Heart right ventricle (tissue), 16 donors: Measurements from ENCODE around the gene WNT5B. TPM values are rescaled to one million over a fixed set of nuclear protein-coding genes. Genes with fewer than 3 reads are reported as not detected.

ENCODE experiments used
- ATAC-seq, 8 donors: fragments of 200-7000 bp; cut with Tn5 transposase; one replicate each; pipeline ENCODE4 v1.9.1; 2020; ENCODE audit warnings: mild to moderate bottlenecking in 8 of 8, moderate library complexity in 8 of 8, moderate number of reproducible peaks in 1 of 8
- DNase-seq, 2 donors: peaks; one replicate each; pipeline ENCODE4 v3.0.0-alpha.2; 2020
- H3K27ac ChIP-seq, 10 donors: fragments of 200-600 bp; sonication (generic) in 2 of 10; one replicate each; pipeline versions ENCODE4 v1.5.0 to v1.8.0; 2020 to 2022; ENCODE audit warnings: mild to moderate bottlenecking in 3 of 10
- H3K27me3 ChIP-seq, 7 donors: fragments of 200-600 bp; one replicate each; pipeline ENCODE4 v1.8.0; 2021 to 2022; ENCODE audit warnings: mild to moderate bottlenecking in 2 of 7
- H3K36me3 ChIP-seq, 9 donors: fragments of 200-600 bp; sonication (generic) in 1 of 9; one replicate each; pipeline versions ENCODE4 v1.5.0 to v1.8.0; 2020 to 2022; ENCODE audit warnings: mild to moderate bottlenecking in 2 of 9
- H3K4me1 ChIP-seq, 9 donors: fragments of 200-600 bp; sonication (generic) in 1 of 9; one replicate each; pipeline versions ENCODE4 v1.5.0 to v1.8.0; 2020 to 2022; ENCODE audit warnings: mild to moderate bottlenecking in 4 of 9
- H3K4me3 ChIP-seq, 10 donors: fragments of 200-600 bp; sonication (generic) in 2 of 10; one replicate each; pipeline versions ENCODE4 v1.5.0 to v1.8.0; 2020 to 2022; ENCODE audit warnings: mild to moderate bottlenecking in 7 of 10, moderate library complexity in 2 of 10
- H3K9me3 ChIP-seq, 11 donors: fragments of 200-600 bp in 10 of 11; sonication (generic) in 2 of 11; one replicate each; pipeline versions ENCODE4 v1.5.0 to v1.8.0; 2013 to 2022; ENCODE audit warnings: mild to moderate bottlenecking in 2 of 11, control low read depth in 1 of 11, moderate library complexity in 1 of 11
- WGBS, 2 donors: extraction: QIAGEN DNeasy Blood & Tissue Kit; methylation state at CpG; one replicate each; pipeline ENCODE4 v1.1.7; 2013; ENCODE audit warnings: inconsistent platforms in 1 of 2; 5-methylcytosine and 5-hydroxymethylcytosine counted together
- intact Hi-C, 10 donors: fragments of 100-400 bp; cut with DNase I; formaldehyde crosslinking; loops; one replicate each; pipeline versions ENCODE4 v1.11.1 to v1.14.2; 2022
- polyA plus RNA-seq, 2 donors: library from polyadenylated mRNA; stranded (reverse); fragments of 200-250 nt; gene quantifications; one replicate each; pipeline ENCODE4 v1.2.3, GENCODE V29; 2013
- total RNA-seq, 10 donors: library from RNA; stranded (reverse); fragmentation: NEBNext Ultra II Directional in 3 of 10; extraction: Animal tissue kit (Norgen Biotek cat#: 25700) in 3 of 10; gene quantifications; one replicate each; pipeline versions ENCODE4 v1.2.1 to v1.2.4, GENCODE V29; 2021 to 2023
- TF ChIP-seq, protein P1 (sequence below), 9 donors: fragments of 200-600 bp; sonication (generic) in 2 of 9; IDR thresholded peaks; one replicate each; pipeline versions ENCODE4 v1.5.0 to v1.8.0; 2021 to 2022; ENCODE audit warnings: antibody characterized with exemption in 9 of 9, mild to moderate bottlenecking in 5 of 9, moderate library complexity in 1 of 9
- donor health status: Arrhythmogenic right ventricular cardiomyopathy.
- donor health status: ischemic (EF 13 %, LVEDD 7.1; RV severe dilation, severe dysfunction).
- donor health status: healthy with polysubstance abuse.
- donor health status: DM: no; HTN: yes; CAD: no.
- donor health status: DM: no; HTN: no; CAD: no.
- donor health status: ischemic (EF 25% LVEDD 6.9; RV normal size, moderate dysfunction).
- donor health status: ischemic (EF 25% LVEDD 5.7; RV mildly dilated, moderate dysfunction).
- donor health status: healthy.
- donor health status: DM: yes; HTN: yes; CAD: no.
- donor health status: Ischemic cardiomyopathy.
- donor health status: ischemic (EF 35%, LVEDD 5.7; RV mildly dilated, moderate dysfunction).
- donor health status: nonischemic (EF 11% LVEDD 7.7; RV severe dilation, severe dysfunction).
- donor health status: DM: yes; HTN: yes; CAD: no.
- donor health status: PGD.
- donor health status: ischemic (EF 29% LVEDD 5.4; RV normal size, mild dysfunction).
- donor health status: nonischemic (EF 23%, LVEDD 6.1; RV moderate dilation, normal function).

Gene WNT5B
- total and polyA plus RNA-seq, 12 donors = 0.34 to 2.5 (median 1.6) TPM

DNA sequence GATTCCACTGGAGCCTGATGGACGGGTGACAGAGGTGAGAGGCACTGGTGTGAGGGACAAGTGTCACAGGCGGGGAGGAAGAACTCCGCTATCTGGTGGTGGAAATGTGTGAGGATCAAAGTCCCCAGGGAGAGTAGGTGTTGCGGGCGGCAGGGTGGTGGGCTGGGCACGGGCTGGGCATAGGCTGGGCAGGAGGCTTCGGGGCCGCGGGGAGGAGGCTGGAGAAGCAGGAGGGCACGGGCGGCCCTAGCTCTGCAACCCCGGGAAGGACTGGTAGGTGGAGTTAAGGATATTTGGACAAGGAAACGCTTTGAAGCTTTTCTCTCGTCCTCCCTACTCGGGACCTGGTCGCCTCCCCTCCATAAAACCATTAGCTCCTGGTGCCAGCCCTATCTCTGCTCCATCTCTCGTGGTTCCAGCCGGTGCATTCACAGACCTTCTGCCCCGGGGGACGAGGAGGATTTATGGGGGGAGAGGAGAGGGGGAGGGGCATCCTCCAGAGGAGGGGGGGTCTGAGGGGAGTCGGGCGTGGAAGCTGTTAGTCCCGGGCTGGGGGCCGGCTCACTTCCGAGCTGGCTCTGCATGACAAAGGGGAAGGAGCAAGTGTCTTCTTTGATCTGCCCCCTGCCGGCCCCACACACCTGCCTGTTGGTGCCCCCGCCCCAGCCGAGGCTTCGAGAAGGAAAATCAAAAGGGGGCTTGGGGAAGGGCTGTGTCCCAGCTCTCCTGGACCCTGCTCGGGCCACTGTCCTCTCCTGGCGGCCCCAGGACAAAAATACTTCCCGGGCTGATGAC lies 504 bp downstream of the WNT5B start:
- intact Hi-C loops = loop anchor here in 2 of 10 donors (5.0 kb wide), 3 partner anchors 163 to 313 kb away; no protein-coding TSS in a partner anchor
- peak overlapping the region in 7 of 10 donors; percentile 8 to 65 (median 50) for H3K27ac ChIP-seq
- H3K27me3 ChIP-seq = peaks cover 0 to 34% (median 0%) of the 10 kb centered on the region in 7 donors
- 8 to 11% methylated on average over 32 of the region's 32 CpGs for WGBS, 2 donors
- H3K4me1 ChIP-seq = peaks cover 0 to 57% (median 30%) of the 10 kb centered on the region in 9 donors
- no peaks in the 10 kb centered on the region for H3K9me3 ChIP-seq
- TF ChIP-seq, protein P1, sequence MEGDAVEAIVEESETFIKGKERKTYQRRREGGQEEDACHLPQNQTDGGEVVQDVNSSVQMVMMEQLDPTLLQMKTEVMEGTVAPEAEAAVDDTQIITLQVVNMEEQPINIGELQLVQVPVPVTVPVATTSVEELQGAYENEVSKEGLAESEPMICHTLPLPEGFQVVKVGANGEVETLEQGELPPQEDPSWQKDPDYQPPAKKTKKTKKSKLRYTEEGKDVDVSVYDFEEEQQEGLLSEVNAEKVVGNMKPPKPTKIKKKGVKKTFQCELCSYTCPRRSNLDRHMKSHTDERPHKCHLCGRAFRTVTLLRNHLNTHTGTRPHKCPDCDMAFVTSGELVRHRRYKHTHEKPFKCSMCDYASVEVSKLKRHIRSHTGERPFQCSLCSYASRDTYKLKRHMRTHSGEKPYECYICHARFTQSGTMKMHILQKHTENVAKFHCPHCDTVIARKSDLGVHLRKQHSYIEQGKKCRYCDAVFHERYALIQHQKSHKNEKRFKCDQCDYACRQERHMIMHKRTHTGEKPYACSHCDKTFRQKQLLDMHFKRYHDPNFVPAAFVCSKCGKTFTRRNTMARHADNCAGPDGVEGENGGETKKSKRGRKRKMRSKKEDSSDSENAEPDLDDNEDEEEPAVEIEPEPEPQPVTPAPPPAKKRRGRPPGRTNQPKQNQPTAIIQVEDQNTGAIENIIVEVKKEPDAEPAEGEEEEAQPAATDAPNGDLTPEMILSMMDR (IDR thresholded peaks at IDR 0.05) = peak in 2 of 9 donors; percentile 26 to 29
- no peaks in the 10 kb centered on the region for H3K36me3 ChIP-seq
- peak overlapping the region; percentile 24 to 74 (median 58) for H3K4me3 ChIP-seq
- DNase-seq (no peak), ATAC-seq (peak in 4 of 8 donors; percentile 5 to 18 (median 11))

DNA sequence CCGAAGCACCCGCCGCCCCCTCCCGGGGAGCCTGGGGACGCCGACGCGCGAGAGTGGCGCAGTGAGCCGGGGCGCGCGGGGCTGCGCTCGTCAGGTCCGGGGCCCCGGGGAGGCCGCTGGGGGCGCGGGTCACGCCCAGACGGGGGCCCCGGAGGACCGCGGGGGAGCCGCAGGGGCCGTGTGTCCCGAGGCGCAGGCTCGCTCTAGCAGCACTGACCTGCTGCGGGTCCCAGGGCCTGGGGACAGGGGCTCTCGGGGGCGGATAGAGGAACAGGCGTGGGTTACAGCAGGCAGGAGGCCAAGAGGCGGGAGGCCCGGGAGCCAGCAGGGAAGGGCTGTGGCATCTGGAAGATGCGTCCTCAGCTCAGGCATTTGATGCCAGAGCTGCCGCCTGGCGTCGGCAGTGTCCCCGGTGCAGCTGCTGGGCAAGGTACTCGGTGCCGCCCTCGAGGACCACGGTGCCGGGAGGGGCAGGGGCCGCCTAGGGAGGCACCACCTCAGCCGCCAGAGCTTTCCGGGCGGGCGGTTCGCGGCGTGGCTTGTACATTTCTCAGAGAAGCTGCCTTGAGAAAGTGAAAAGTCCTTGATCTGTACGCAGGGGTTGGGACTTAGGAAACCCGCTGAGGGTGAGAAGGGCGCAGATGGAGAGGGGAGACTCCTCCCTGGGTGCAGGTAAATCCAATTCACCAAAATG lies 1.2 kb downstream of the WNT5B start:
- TF ChIP-seq, protein P1 (IDR thresholded peaks at IDR 0.05) = peak in 5 of 9 donors; percentile 17 to 43 (median 34)
- Histone ChIP-seq H3K27me3 (peaks cover 0 to 34% (median 0%) of the 10 kb centered on the region in 7 donors), H3K4me3 (peak overlapping the region; percentile 24 to 74 (median 58)), H3K36me3 (no peaks in the 10 kb centered on the region), H3K9me3 (no peaks in the 10 kb centered on the region), H3K27ac (peak overlapping the region in 7 of 10 donors; percentile 8 to 65 (median 50)), H3K4me1 (peaks cover 0 to 56% (median 30%) of the 10 kb centered on the region in 9 donors)
- 3 to 4% methylated on average over 52 to 58 of the region's 58 CpGs for WGBS, 2 donors
- intact Hi-C loops = loop anchor here in 2 of 10 donors (5.0 kb wide), 3 partner anchors 162 to 312 kb away; no protein-coding TSS in a partner anchor
- ATAC-seq = peak; percentile 20 to 53 (median 40)
- DNase-seq = peak; percentile 47 to 53

DNA sequence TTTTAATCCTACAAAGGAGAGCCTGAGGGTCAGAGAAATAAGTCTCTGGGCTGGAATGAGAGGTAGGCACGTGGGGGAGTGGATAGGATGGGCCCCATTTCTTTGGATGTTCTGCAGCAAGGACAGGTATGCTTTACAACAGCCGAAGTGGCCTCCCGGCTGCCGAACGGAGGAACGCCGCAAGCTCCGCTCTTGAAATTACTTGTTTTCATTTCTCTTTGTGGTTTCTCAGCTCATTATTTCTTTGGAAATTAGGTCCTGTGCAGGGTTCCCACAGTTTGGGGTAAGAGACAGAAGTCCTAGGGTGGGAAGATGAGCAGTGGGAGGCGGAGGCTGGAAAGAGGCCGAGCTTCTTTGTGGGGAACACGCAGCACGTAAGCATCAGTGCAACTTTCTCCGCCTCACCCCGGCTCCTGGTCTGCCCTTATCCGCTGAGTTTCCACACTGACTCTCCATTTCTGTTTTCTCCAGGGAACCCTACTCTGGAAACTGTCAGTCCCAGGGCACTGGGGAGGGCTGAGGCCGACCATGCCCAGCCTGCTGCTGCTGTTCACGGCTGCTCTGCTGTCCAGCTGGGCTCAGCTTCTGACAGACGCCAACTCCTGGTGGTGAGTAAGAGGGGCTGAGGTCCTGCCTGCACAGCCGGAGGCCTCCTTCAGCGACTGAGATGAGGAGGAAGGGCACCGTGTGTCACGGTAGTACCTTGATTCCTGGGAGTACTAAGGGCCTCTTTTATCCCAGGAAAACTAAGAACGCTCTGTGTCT lies 2.0 kb downstream of the WNT5B start:
- intact Hi-C loops = loop anchor here in 2 of 10 donors (5.0 kb wide), 3 partner anchors 161 to 311 kb away; no protein-coding TSS in a partner anchor
- ATAC-seq (peak in 6 of 8 donors; percentile 3 to 31 (median 14)), DNase-seq (peak in 1 of 2 donors; percentile 36)
- Histone ChIP-seq H3K9me3 (no peaks in the 10 kb centered on the region), H3K4me1 (peaks cover 0 to 50% (median 30%) of the 10 kb centered on the region in 9 donors), H3K27ac (peak overlapping the region in 5 of 10 donors; percentile 39 to 65 (median 50)), H3K4me3 (peak overlapping the region in 9 of 10 donors; percentile 31 to 74 (median 59)), H3K27me3 (peaks cover 0 to 34% (median 0%) of the 10 kb centered on the region in 7 donors), H3K36me3 (no peaks in the 10 kb centered on the region)
- 61 to 67% methylated on average over 23 of the region's 23 CpGs for WGBS, 2 donors
- TF ChIP-seq, protein P1 (IDR thresholded peaks at IDR 0.05) = no peak
